H1 (cell line): ENCODE data around the gene CWF19L1. TPM values are rescaled to one million over a fixed set of nuclear protein-coding genes. Genes with fewer than 3 reads are reported as not detected.

Experiments
- CBX8 ChIP-seq: fragments of 300-800, 300-1000 bp; sonication (generic); IDR thresholded peaks from 2 replicates; pipeline ENCODE4 v1.7.1; 2016; ENCODE audit warnings: low read depth, low read length, borderline replicate concordance
- EP300 ChIP-seq, 2 experiments: IDR thresholded peaks; 1 replicate in 1 of 2; 2 replicates in 1 of 2; pipeline ENCODE4 v1.6.1; 2011 to 2012; ENCODE audit warnings: low read depth in 2 of 2, low read length in 2 of 2, mild to moderate bottlenecking in 2 of 2, borderline replicate concordance in 1 of 2, inconsistent platforms in 1 of 2, moderate library complexity in 1 of 2
- KDM4A ChIP-seq: IDR thresholded peaks from one replicate; pipeline ENCODE4 v1.7.1; 2012; ENCODE audit warnings: low read depth, mild to moderate bottlenecking, moderate library complexity, low read length, inconsistent platforms; ENCODE audit not compliant: severe bottlenecking
- polyA plus RNA-seq, 7 experiments: library from polyadenylated mRNA; depleted of rRNA in 3 of 7; stranded (reverse) in 5 of 7; unstranded in 2 of 7; fragments of >200 nt in 5 of 7; fragments of 200-250 nt in 2 of 7; gene quantifications; 1 replicate in 5 of 7; 2 replicates in 1 of 7; 4 replicates in 1 of 7; pipeline versions ENCODE4 v1.2.1 to v1.2.3, GENCODE V29; 2011 to 2013; ENCODE audit warnings: missing spikeins in 2 of 7, mixed read lengths in 2 of 7
- total RNA-seq: library from RNA; stranded (reverse); fragmentation: NEBNext Ultra II Directional; extraction: Animal tissue kit (Norgen Biotek cat#: 25700); gene quantifications from 2 replicates; pipeline ENCODE4 v1.2.1, GENCODE V29; 2021

CWF19L1 gene
- total and polyA plus RNA-seq, 2 of the 8 experiments (the other 6 are each of a cell fraction or from before 2014, with no cell fraction given) = 11.1 to 29.9 TPM

- TF ChIP-seq EP300 (IDR thresholded peaks at IDR 0.05; ENCODE audit: borderline replicate concordance in 1 of 2, low read depth in 2 of 2, low read length in 2 of 2) (no peak), CBX8 (no peak), KDM4A (no peak)
These were observed 35.3 kb downstream of the CWF19L1 start (continued) for GRCh38 chr10:100232101-100232500.
